HG03039 (cell line): Measurements from ENCODE around the gene MRNIP.
"Not testable (repeated sequence)": the region's sequence is repeated elsewhere in the genome, so short reads cannot be mapped to it uniquely, and the experiment has no call there.

Experiments
- ATAC-seq: cut with Tn5 transposase; IDR thresholded peaks from one replicate; pipeline ENCODE4 v1.9.1; 2021; ENCODE audit warnings: mild to moderate bottlenecking, moderate library complexity; ENCODE audit not compliant: unreplicated experiment

MRNIP gene

DNA sequence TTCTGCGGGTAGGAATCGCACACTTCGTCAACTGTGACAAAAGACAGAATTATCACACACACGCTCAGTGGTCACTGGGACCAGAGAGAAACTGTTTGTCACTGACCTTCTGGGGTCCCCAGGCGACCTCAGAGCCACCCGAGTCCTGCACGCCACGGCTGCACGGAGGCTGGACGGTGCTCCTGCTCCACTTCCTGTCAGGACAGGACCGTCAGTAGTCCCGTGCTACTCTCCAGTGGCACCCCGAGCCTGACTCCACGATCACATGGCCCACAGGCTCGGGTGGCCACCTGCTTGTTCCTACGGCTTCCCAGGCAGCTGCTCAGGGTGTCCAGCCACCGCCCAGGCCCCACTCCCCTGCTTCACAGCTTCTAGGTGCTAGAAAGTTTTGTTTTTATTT is 17.9 kb downstream of the MRNIP start:
- ATAC-seq = no peak

DNA sequence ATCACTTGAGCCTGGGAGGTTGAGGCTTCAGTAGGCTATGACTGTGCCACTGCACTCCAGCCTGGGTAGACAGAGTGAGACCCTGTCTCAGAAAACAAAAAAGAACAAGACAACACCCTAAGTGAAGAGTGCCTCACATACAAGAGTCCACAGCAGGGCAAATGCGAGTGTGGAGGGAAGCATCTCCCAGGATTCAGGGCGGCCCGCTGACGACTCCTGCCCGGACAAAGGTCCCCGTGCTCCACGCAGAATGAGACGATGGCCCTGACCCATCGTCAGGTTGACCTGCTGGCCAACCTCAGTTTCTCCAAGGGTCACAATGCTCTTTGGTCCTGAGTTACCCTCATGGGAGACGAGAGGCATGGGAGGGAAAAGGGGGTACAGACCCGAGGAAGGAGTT is 18.3 kb downstream of the MRNIP start:
- no peak for ATAC-seq

GRCh38 chr5:179839328-179840256 is 19.0 kb downstream of the MRNIP start:
- ATAC-seq = no peak

DNA sequence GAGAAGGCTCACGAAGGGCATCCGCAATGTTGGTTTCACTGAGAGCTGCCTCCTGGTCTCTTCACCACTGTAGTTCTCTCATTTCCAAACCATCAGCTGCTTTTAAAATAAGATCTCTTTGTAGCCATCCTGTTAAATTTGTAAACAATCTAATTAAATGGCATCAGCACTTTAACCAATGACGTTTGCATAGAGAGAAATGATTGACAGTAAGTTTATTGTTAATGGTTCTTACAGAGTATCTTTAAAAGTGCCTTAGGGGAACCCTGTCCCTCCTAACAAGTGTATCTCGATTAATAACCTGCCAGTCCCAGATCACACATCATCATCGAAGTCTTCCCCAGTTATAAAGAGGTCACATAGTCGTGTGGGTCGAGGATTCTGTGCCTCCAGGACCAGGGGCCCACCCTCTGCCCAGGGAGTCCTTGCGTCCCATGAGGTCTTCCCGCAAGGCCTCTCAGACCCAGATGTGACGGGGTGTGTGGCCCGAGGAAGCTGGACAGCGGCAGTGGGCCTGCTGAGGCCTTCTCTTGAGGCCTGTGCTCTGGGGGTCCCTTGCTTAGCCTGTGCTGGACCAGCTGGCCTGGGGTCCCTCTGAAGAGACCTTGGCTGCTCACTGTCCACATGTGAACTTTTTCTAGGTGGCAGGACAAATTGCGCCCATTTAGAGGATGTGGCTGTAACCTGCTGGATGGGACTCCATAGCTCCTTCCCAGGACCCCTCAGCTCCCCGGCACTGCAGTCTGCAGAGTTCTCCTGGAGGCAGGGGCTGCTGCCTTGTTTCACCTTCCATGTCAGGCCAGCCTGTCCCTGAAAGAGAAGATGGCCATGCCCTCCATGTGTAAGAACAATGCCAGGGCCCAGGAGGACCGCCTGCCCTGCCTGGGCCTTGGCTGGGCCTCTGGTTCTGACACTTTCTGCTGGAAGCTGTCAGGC is 21.3 kb downstream of the MRNIP start:
- ATAC-seq = no peak

GRCh38 chr5:179836225-179837019 is 22.2 kb downstream of the MRNIP start:
- no peak for ATAC-seq

DNA sequence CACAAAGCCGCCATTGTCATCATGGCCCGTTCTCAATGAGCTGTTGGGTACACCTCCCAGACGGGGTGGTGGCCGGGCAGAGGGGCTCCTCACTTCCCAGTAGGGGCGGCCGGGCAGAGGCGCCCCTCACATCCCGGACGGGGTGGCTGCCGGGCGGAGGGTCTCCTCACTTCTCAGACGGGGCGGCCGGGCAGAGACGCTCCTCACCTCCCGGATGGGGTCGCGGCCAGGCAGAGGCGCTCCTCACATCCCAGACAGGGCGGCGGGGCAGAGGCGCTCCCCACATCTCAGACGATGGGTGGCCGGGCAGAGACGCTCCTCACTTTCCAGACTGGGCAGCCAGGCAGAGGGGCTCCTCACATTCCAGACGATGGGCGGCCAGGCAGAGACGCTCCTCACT is 23.7 kb downstream of the MRNIP start:
- not testable (repeated sequence) for ATAC-seq

- no peak for ATAC-seq
Measured at GRCh38 chr5:179834120-179834519, 24.5 kb downstream of the MRNIP start.

DNA sequence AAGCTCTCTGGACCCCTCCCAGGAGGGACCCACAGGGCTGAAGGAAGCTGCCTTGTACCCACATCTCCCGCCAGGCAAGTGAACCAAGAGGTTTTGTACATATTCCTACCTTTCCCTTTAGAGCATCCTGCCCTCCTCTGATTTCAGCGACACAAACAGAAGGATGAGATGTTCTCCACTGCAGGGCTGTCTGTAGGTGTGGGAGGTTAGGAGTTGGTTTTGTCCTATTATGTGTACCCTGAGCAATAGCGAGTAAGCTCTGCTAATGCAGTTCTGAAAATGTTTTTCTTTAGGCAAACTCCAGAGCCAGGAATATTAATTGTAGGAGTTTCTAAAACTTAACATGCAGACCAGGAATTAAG is 24.9 kb downstream of the MRNIP start:
- no peak for ATAC-seq

DNA sequence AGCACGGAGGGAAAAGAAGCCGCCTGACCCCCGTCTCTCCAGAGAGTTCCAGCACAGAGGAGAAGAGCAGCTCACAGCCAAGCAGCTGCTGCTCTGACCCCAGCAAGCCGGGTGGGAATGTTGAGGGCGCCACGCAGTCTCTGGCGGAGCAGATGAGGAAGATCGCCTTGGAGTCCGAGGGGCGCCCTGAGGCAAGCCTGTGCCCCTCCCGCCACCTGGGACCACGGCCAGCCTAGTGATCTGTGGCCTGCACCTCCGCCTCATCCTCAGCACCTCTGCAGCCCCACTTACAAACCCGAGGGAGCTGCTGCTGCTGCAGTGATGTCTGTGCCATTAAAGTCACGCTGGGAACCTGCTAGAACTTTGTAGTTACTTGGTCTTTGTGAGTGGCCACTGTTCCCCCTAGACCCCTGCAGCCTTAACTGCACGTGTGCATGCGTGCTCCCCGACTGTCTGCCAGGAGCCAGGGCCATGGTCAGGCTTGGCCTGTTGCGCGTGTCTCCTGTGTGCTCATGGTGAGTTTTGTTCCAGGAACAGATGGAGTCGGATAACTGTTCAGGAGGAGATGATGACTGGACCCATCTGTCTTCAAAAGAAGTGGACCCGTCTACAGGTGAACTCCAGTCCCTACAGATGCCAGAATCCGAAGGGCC is 25.4 kb downstream of the MRNIP start:
- no peak for ATAC-seq

DNA sequence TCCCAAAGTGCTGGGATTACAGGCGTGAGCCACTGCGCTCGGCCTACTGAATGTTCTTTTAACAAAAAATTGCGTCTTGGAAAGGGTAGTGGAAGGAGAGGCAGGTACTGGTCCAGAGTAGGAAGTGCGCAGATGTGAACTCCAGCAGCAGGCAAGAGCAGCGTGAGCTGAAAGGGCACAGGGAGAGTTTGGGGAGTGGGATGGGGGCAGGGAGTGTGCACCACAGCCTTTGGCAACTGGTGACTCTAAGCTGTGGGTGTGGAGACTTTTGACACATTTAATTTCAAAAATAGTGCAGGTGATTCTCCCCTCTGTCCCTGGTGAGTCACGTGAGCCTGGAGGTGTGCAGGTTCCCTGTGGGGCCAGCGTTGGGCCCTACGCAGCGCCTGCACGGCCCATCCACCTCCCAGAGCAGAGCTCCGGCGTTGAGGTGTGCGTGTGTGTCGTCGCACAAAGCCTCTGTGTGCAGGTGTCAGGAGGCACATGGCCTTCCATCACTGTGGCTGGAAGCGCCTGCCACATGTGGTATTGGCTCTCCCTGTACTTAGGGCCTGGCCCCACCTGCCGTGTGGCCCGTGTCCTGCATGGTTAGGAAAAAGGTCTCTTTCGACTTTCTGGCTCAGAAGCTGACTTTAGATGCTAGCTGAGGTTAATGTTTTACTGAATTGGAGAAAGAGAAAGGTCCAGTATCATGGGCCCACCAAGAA is 26.4 kb downstream of the MRNIP start:
- no peak for ATAC-seq

GRCh38 chr5:179830818-179831468 is 27.7 kb downstream of the MRNIP start:
- ATAC-seq = no peak

GRCh38 chr5:179829732-179830435 is 28.7 kb downstream of the MRNIP start:
- no peak for ATAC-seq

- no peak for ATAC-seq
Measured at GRCh38 chr5:179828756-179829421, 29.7 kb downstream of the MRNIP start.

DNA sequence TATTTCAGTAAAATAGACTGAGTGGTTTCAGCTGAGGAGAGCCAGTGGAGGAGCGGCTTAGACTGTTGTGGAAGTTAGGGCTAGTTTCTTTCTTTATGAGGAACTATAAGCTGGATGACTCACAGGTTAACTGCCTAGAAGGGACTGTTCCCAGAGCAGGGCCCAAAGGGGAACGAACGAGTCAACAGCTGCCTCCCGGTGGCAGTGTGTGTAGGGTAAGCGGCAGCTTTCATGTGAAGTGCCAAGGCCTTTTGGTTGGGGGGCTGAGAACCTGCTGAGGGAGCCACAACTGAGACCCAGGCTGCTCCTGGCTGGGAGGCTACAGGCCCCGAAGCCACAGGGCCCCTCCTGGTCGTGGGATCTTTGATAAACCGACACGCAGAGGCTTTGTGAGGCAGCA is 30.9 kb downstream of the MRNIP start:
- ATAC-seq = no peak

DNA sequence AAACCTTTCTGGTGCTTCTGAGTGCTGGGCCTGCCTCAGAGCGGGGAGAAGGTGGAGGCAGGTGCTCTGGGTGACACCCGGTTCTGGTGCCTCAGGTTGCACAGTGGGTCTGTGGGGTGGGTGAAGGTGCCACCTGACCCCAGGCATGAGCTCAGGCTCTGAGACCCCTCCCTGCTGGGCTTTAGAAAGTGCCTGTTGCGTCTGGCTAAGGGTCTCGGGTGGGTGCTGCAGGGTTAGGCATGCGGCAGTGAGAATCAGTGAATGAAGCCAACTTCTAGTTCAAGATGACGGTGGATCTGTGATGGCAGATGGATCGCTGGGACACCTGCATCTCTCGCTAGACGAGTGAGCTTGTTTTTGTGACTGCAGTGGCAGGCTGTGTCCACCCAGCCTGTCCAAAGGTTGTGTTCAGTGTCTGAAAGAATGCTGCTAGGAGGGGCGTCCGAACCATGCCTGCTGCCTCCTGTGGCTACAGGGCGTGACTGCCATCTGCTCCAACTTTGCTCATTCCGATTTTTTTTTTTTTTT is 32.9 kb downstream of the MRNIP start:
- no peak for ATAC-seq

GRCh38 chr5:179824745-179825112 is 33.9 kb downstream of the MRNIP start:
- no peak for ATAC-seq

DNA sequence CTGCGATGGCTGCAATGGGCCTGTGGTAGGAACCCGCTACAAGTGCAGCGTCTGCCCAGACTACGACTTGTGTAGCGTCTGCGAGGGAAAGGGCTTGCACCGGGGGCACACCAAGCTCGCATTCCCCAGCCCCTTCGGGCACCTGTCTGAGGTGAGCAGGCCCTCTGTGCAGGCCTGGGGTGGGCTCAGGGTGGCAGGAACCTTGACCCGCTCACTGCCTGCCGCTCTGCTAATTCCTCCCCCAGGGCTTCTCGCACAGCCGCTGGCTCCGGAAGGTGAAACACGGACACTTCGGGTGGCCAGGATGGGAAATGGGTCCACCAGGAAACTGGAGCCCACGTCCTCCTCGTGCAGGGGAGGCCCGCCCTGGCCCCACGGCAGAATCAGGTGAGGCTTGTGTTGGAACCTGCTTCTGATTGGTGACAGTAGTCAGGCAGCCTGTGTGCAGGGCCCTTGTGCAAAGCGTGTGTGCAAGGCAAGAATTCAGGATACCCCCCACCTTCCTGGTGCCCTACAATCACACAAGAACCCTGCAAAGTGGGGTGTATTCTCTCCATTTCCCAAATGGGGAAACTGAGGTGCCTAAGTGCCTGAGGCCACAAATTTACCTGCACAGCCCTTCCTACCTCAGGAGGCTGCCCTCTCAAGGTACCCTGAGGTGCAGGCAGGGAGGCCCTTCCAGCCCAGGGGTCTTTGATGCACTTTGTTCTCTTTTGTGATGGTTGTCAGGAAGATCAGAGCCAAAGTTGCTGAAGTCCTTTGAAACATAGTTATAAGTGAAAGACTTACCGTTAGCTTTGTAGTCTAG is 34.5 kb downstream of the MRNIP start:
- ATAC-seq = no peak
